ENCODE measurements around the gene CAPN14.

DNA sequence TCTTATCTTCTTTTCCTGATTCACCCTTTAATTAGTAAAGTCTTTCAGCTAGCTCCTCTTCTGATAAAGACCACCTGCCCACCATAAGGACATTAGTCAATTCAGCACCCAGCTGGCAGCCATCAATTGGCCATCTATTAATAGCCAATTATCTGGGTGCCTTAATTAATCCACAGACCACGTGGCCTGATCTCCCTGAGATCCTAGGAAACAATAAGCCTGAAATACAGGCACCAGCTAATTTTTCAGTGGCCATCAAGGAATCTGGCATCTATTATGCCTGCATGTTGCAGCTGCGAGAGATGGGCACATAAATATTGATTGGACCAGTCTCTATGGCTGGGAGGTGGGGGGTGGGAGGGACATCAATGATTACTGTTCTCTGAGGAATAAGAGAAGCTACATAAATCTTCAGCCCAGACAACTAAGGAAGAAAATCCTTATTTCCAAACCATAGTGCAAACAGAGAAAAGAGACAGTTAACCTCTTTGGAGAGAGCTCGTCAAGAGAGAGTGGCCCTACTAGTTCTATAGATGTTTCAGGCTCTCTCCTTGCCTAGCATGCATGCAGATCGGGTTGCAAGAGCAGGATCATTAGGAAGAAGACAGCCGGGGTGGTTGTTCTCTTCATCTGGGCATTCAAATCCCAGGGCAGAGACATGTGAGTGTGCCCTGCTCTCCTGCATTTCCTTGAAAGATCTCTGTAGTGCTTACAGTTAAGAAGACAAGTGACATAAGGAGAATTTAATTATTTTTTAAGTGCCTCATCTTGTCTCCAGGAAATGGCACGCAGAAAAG, 87.7 kb downstream of the CAPN14 start:
- TF ChIP-seq SP1 (IDR thresholded peaks at IDR 0.05) (no peak), FOXM1 (IDR thresholded peaks at IDR 0.05; ENCODE audit: borderline replicate concordance) (no peak), CTBP1 (IDR thresholded peaks at IDR 0.05; ENCODE audit: borderline replicate concordance) (no peak), NFRKB (IDR thresholded peaks at IDR 0.05) (no peak), ELF4 (IDR thresholded peaks at IDR 0.05) (no peak), ZNF384 (IDR thresholded peaks at IDR 0.05) (no peak), TARDBP (IDR thresholded peaks at IDR 0.05) (no peak)
- TF ChIP-seq, protein P1, sequence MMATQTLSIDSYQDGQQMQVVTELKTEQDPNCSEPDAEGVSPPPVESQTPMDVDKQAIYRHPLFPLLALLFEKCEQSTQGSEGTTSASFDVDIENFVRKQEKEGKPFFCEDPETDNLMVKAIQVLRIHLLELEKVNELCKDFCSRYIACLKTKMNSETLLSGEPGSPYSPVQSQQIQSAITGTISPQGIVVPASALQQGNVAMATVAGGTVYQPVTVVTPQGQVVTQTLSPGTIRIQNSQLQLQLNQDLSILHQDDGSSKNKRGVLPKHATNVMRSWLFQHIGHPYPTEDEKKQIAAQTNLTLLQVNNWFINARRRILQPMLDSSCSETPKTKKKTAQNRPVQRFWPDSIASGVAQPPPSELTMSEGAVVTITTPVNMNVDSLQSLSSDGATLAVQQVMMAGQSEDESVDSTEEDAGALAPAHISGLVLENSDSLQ (IDR thresholded peaks at IDR 0.05) = no peak
